GM18499 (cell line): ENCODE data around the gene ZNF646.

Source experiments
- ATAC-seq: cut with Tn5 transposase; IDR thresholded peaks from one replicate; pipeline ENCODE4 v1.9.1; 2021; ENCODE audit warnings: moderate number of reproducible peaks; ENCODE audit not compliant: insufficient read depth, unreplicated experiment

ZNF646 gene

GRCh38 chr16:31128711-31129567 is 54.7 kb downstream of the ZNF646 start:
- ATAC-seq, result no peak

- ATAC-seq, result no peak
These were observed 55.5 kb downstream of the ZNF646 start for GRCh38 chr16:31129568-31130335.

- ATAC-seq, result no peak
These were observed 56.2 kb downstream of the ZNF646 start for GRCh38 chr16:31130336-31130891.

DNA sequence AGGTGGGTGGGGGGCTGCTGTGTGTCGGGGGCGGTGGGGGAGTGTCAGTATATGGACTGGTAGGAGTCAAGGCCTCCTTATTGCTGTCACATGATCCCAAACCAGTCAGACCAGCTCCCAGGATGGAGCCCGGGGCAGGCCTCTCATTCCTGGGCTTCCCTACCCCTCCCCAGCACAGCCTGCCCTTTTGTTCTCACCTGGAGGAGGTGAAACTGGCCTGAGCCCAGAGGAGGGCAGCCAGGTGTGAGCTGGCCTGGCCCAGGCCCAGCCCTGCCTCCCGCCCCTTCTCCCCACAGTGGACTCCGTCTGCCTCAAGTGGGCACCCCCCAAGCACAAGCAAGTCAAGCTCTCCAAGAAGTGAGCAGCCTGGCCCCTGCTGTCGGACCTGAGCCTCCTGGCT is 56.7 kb downstream of the ZNF646 start:
- ATAC-seq, result no peak

GRCh38 chr16:31131416-31131815 is 57.2 kb downstream of the ZNF646 start:
- ATAC-seq, result no peak

- ATAC-seq, result no peak
These were observed 57.6 kb downstream of the ZNF646 start for GRCh38 chr16:31131841-31132271.

DNA sequence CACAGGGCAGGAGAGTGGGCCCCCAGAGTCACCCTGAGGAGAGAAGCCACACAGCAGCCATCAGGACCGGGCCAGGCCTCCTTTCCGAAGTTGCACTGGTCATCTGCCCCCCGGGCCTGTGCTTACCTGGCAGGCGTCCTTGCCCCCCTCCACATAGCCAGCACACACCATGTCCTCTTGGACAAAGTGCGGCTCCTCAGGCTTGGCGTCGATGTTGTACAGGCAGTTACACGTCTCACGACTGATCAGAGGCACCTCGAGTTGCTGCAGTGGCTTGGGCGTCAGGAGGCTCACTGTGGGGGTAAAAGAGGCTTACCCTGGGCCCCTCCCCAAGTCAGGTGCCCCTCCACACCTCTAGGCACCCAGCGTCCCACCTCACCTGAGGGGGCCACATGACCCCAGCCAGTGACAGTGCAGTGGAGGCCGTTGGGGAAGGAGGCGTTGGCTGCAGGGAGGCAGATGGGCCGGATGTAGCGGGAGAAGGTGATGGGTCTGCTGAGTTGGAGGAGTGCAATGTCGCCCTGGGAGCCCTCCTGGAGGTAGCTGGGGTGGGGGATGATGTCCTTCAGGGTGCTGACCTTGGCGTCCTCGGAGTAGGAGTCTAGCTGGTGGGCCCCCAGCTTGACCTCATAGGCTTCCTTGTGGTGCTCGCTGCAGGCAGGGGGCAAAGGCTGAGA is 58.2 kb downstream of the ZNF646 start:
- ATAC-seq, result no peak

GRCh38 chr16:31133046-31133501 is 58.9 kb downstream of the ZNF646 start:
- ATAC-seq, result no peak
